SU-DHL-6 (cell line): ENCODE data around the gene EFS.

Experiments used
- H2AFZ ChIP-seq: fragments of 200-600 bp; sonication (generic); 2 replicates; pipeline ENCODE4 v1.6.1; 2014; ENCODE audit warnings: low read depth, mild to moderate bottlenecking, moderate library complexity, mixed read lengths, antibody characterized with exemption, low read length; ENCODE audit not compliant: severe bottlenecking
- H3F3A ChIP-seq: fragments of 200-600 bp; shearing (Covaris generic); 2 replicates; pipeline ENCODE4 v1.6.0; 2016; ENCODE audit warnings: antibody characterized with exemption, mild to moderate bottlenecking; ENCODE audit not compliant: insufficient read depth
- H3K27ac ChIP-seq: fragments of 200-600 bp; sonication (generic); 2 replicates; pipeline ENCODE4 v1.5.1; 2016; ENCODE audit warnings: low read depth, mild to moderate bottlenecking, low read length, moderate library complexity, mixed read lengths
- H3K27me3 ChIP-seq: fragments of 200-600 bp; sonication (generic), shearing (Covaris generic); 2 replicates; pipeline ENCODE4 v1.6.0; 2014; ENCODE audit warnings: mild to moderate bottlenecking, low read length
- H3K36me3 ChIP-seq: fragments of 200-600 bp; sonication (generic); 2 replicates; pipeline ENCODE4 v1.6.1; 2014; ENCODE audit warnings: mild to moderate bottlenecking, low read length, mixed read lengths
- H3K4me2 ChIP-seq: fragments of 300-600, 200-600 bp; shearing (Covaris generic), sonication (generic); 2 replicates; pipeline ENCODE4 v1.6.0; 2014; ENCODE audit warnings: low read length, low read depth, mild to moderate bottlenecking; ENCODE audit not compliant: poor library complexity, severe bottlenecking
- H3K4me3 ChIP-seq: fragments of 200-600 bp; sonication (generic); 2 replicates; pipeline ENCODE4 v1.5.1; 2014; ENCODE audit warnings: antibody characterized with exemption, low read length, mild to moderate bottlenecking, mixed read lengths; ENCODE audit not compliant: insufficient read depth, poor library complexity, severe bottlenecking
- H3K79me2 ChIP-seq: fragments of 200-600 bp; sonication (generic); 2 replicates; pipeline ENCODE4 v1.6.1; 2014; ENCODE audit warnings: mild to moderate bottlenecking, low read length, moderate library complexity; ENCODE audit not compliant: insufficient read depth
- H3K9ac ChIP-seq: fragments of 200-600 bp; sonication (generic); 2 replicates; pipeline ENCODE4 v1.7.0; 2014; ENCODE audit warnings: mild to moderate bottlenecking, low read length
- H3K9me2 ChIP-seq: fragments of 200-600 bp; sonication (generic); replicated peaks from 2 replicates; pipeline ENCODE4 v1.6.1; 2014; ENCODE audit warnings: low read length; ENCODE audit not compliant: insufficient read depth
- H3K9me3 ChIP-seq: fragments of 200-600 bp; sonication (generic); 2 replicates; pipeline ENCODE4 v1.6.1; 2014; ENCODE audit warnings: low read length, mixed read lengths; ENCODE audit not compliant: insufficient read depth
- H4K20me1 ChIP-seq: fragments of 200-600 bp; sonication (generic); 2 replicates; pipeline ENCODE4 v1.6.1; 2014; ENCODE audit warnings: low read depth, mild to moderate bottlenecking, antibody characterized with exemption, low read length, moderate library complexity, mixed read lengths
- CTCF ChIP-seq: fragments of 200-600 bp; sonication (generic); IDR thresholded peaks from one replicate; pipeline ENCODE4 v1.5.1; 2017; ENCODE audit warnings: antibody characterized with exemption, mild to moderate bottlenecking, low read length, moderate library complexity; ENCODE audit not compliant: insufficient read depth, poor library complexity, severe bottlenecking
- EZH2phosphoT487 ChIP-seq: fragments of 200-600 bp; sonication (generic), shearing (Covaris generic); conservative IDR thresholded peaks from 2 replicates; pipeline ENCODE4 v1.6.1; 2018; ENCODE audit warnings: mild to moderate bottlenecking, antibody characterized with exemption, low read length, moderate library complexity, mixed read lengths

Gene EFS

GRCh38 chr14:23380976-23381375 lies 16.0 kb upstream of the EFS start:
- no peaks in the 10 kb centered on the region for H3K9me3 ChIP-seq
- no peaks in the 10 kb centered on the region for H3K79me2 ChIP-seq
- H4K20me1 ChIP-seq, result no peaks in the 10 kb centered on the region
- TF ChIP-seq CTCF (no peak), EZH2phosphoT487 (no peak)
- no peak overlapping the region for H3K27ac ChIP-seq
- H3F3A ChIP-seq, result no peaks in the 10 kb centered on the region
- no peak overlapping the region for H3K4me3 ChIP-seq
- H3K36me3 ChIP-seq, result no peaks in the 10 kb centered on the region
- H3K4me2 ChIP-seq, result no peak overlapping the region
- H2AFZ ChIP-seq, result no peak overlapping the region
- no peaks in the 10 kb centered on the region for H3K9me2 ChIP-seq
- no peaks in the 10 kb centered on the region for H3K27me3 ChIP-seq
- no peak overlapping the region for H3K9ac ChIP-seq

- Histone ChIP-seq H3F3A (no peaks in the 10 kb centered on the region), H3K9me2 (no peaks in the 10 kb centered on the region), H3K79me2 (no peaks in the 10 kb centered on the region), H3K27me3 (no peaks in the 10 kb centered on the region), H3K9me3 (no peaks in the 10 kb centered on the region), H3K9ac (no peak overlapping the region), H3K27ac (no peak overlapping the region), H3K4me3 (no peak overlapping the region), H3K4me2 (no peak overlapping the region), H3K36me3 (no peaks in the 10 kb centered on the region), H2AFZ (no peak overlapping the region), H4K20me1 (no peaks in the 10 kb centered on the region)
- TF ChIP-seq CTCF (no peak), EZH2phosphoT487 (no peak)
These were observed 15.4 kb upstream of the EFS start for GRCh38 chr14:23380197-23380914.

GRCh38 chr14:23379366-23380196 lies 14.6 kb upstream of the EFS start:
- Histone ChIP-seq H3K9me2 (no peaks in the 10 kb centered on the region), H4K20me1 (no peaks in the 10 kb centered on the region), H3K36me3 (no peaks in the 10 kb centered on the region), H2AFZ (no peak overlapping the region), H3K9me3 (no peaks in the 10 kb centered on the region), H3K27ac (no peak overlapping the region), H3K4me3 (no peak overlapping the region), H3K79me2 (no peaks in the 10 kb centered on the region), H3F3A (no peaks in the 10 kb centered on the region), H3K9ac (no peak overlapping the region), H3K27me3 (no peaks in the 10 kb centered on the region), H3K4me2 (no peak overlapping the region)
- TF ChIP-seq EZH2phosphoT487 (no peak), CTCF (peak; percentile 88)
